Cardiac septum (tissue), 1 donor: ENCODE data around the gene NTRK2. TPM values are rescaled to one million over a fixed set of nuclear protein-coding genes. Genes with fewer than 3 reads are reported as not detected.
A peak's percentile ranks its signal among the peaks of the same experiment; 100 is the strongest.

Experiments used
- DNase-seq: peaks from one replicate; pipeline ENCODE4 v3.0.0-alpha.2; 2020; ENCODE audit warnings: low spot score
- intact Hi-C: fragments of 100-400 bp; cut with DNase I; formaldehyde crosslinking; loops from one replicate; pipeline ENCODE4 v1.14.0; 2022
- total RNA-seq: library from RNA; stranded (reverse); fragmentation: NEBNext Ultra II Directional; extraction: Animal tissue kit (Norgen Biotek cat#: 25700); gene quantifications from one replicate; pipeline ENCODE4 v1.2.1, GENCODE V29; 2021
- donor health status: DM: no; HTN: no; CAD: no.

NTRK2 gene
- total RNA-seq, 1 donor from 2014 or later: 3.7 TPM

DNA sequence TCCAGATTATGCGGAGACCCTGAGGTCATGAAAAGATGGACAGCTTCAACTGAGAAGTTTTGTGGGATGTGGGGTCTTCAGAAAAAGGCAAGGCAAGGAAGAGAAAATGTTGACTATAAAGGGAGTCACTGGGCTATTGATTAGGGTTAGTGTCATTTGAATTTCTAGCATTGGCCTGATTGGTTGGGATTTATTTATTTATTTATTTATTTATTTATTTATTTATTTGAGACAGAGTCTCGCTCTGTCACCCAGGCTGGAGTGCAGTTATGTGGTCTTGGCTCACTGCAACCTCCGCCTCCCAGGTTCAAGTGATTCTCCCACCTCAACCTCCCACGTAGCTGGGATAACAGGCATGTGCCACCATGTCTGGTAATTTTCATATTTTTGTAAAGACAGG lies 279.7 kb downstream of the NTRK2 start:
- no peak for DNase-seq
- intact Hi-C loops: no loop called here

DNA sequence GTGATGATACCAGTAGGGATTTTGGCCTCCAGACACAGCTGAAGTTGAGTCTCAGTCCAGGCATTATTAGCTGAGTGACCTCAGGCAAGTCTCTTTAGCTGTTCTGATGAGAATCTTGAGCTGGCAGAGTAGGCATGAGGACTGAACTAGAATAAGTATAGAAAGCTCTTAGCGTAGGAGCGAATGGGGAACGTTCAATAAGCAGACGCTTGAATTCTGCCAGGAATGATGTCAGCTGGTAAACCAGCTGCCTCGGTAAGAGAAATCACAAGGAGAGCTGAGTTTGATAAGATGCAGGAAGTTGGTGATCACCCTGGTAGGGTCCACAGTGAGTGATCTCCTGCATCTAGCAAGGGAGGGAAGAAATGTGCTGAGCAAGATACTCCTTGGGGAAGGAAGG lies 280.4 kb downstream of the NTRK2 start:
- intact Hi-C loops: loop anchor here (5.0 to 10.0 kb wide), 2 partner anchors 165 to 553 kb away; no protein-coding TSS in a partner anchor
- no peak for DNase-seq

DNA sequence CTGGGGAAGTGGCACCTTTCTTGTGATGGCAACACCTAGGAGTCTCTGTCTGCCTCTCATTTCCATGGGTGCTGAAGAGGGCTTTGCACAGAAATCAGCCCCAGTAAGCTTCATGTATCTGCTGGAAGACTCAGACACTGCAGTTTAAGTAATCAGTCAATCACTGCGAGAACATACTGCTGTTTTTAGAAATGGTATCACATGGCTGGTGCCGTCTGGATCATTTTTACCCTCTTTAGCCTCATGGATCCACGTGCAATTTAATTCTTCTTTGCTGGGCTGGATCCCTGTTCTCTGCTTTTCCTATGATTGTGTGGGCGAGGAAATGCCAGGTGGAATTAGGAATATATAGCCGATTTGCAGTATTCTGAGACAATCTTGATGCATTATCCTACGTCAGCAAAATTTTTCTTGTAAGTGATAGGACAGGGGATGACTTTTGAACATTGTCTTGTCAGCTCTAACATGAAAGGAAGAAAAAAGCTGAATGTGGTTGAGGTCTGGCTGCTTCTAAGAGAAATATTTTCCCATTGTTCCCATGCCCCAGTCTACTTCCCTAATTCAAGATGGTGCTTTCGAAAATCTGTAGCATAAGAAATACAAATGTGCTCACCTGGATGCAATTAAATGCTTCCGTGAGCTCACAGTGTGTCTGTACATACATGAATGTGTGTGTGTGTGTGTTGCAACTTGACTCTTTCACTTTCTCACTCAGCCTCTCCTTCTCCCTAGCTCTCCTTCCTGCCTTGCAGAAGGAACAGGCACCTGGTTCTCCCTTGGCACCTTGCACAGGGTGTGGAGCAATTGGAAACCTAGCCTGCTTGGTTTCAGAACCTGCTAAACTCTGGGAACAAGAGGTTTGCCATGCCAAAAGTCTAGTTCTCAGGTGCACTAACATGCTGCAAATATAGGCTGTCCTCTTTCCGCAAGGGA lies 281.6 kb downstream of the NTRK2 start:
- no peak for DNase-seq
- intact Hi-C loops: loop anchor here (5.0 to 10.0 kb wide), 2 partner anchors 166 to 554 kb away; no protein-coding TSS in a partner anchor

DNA sequence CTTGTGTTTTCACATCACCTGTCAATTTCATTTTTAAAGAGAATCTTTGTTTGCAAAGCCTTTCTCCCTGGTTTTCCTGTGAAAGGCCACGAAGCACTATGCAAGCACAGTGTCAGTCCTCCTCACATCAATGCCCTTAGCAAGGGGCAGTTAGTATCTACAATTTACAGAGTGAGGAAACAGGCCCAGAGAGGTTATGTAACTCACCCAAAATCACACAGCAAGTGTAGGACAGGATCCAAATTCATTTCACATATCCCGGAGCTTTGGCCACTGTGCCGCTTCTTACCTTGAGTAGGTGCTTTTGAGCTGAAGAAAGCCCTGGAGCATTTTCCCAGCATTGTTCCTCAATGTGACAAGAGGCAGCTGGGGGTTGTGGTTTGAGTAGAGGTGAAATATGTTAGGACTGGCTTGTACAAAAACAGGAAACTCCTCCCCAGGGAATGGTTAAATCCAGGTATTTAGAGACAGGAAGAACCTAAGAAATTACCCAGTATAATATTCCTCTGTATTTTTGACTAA lies 283.8 kb downstream of the NTRK2 start:
- intact Hi-C loops: loop anchor here (5.0 to 10.0 kb wide), 2 partner anchors 169 to 556 kb away; no protein-coding TSS in a partner anchor
- DNase-seq: no peak

DNA sequence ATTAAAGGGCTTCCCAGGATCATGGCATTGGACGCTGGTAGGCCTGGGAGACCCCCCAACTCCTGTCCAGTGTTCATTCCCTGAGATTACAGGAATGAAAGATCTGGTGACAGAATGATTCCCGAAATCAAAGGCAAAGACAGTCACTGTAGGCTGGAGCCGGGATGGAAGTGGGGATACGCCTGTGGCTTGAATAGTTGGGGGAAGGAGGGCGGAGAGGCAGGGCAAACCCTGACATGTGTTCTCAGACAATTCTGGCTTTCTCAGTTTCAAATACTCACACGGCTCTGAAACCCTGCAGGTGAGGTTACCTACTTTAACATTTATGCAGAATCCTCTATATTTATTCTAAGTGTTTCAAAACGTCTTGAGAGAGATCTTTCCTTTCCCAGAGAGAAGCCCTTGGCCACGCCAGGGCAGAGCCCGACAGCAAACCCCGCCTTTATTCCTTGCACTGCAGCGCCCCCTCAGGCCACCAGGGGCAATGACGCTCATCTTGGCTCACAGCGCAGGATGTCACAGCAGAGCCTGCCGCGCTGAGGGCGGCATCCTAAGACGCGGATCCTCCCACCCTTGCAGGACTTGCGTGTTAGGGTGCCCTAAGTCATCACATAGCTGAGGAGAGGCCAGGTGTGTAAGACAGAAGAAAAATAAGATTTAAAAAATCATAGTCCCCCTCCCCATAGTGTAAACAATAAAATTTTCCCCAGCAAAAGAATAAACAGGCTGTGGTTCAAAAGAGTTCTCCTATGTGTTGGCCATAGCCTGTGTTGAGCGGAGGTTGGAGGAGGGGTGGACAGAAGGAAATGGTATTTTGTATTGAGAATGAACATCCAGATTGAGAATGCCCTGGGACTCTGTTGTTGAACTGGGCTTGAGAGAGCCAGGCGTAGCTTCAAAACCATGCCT lies 284.5 kb downstream of the NTRK2 start:
- intact Hi-C loops: loop anchor here (2.0 to 10.0 kb wide), 3 partner anchors 169 to 557 kb away; no protein-coding TSS in a partner anchor
- DNase-seq: peak; percentile 86

DNA sequence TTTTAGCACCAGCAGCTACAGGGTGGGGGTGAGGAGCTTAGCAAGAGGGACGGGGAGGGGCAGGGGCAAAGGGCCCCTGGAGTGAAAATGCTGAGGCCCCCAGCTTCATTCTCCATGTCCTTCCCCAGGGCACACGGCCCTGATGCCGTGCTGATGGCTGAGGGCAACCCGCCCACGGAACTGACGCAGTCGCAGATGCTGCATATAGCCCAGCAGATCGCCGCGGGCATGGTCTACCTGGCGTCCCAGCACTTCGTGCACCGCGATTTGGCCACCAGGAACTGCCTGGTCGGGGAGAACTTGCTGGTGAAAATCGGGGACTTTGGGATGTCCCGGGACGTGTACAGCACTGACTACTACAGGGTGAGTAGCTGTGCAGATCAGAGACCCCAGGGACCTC lies 285.6 kb downstream of the NTRK2 start:
- intact Hi-C loops: loop anchor here (2.0 to 10.0 kb wide), 2 partner anchors 170 to 258 kb away; no protein-coding TSS in a partner anchor
- no peak for DNase-seq

DNA sequence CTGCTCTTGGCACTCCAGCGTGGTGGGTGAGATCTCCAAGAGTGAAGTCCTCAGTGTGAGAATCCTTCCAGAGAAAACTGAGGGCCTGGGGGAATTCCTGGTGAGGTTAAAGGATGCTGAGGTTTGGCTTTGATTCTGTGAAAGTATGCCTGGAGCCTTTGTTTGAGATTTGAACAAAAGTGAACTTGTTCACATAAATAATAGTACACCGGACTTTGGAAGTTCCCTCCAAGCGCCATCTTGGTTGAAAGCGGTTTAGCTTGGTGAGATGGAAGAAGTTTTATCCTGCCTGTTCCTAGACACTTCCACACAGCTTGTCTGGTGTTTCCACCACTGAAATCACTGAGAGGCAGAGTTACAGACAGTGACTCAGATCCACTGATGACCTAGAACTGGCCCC lies 286.4 kb downstream of the NTRK2 start:
- no peak for DNase-seq
- intact Hi-C loops: loop anchor here (2.0 to 10.0 kb wide), 2 partner anchors 171 to 259 kb away; no protein-coding TSS in a partner anchor

DNA sequence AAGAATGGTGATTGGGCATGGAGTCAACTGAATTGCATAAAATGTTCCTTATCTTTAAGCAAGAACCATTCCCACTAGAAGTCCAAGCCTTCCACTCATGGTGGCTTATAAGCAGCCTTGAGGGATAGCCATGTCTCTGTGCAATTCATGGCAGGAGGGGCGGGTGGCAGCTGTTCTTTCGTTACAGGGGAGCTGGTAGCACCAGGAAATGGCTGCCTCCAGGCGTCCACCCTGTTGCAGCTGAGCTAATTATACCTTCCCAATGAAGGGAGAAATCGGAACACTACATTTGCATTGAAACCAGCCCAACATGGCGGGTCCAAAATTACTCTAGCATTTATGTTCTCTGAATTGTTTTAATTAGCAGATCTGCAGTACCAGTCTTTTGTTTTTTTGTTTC lies 289.8 kb downstream of the NTRK2 start:
- DNase-seq: no peak
- intact Hi-C loops: loop anchor here (10.0 kb wide), 1 partner anchor 175 kb away; no protein-coding TSS in a partner anchor

DNA sequence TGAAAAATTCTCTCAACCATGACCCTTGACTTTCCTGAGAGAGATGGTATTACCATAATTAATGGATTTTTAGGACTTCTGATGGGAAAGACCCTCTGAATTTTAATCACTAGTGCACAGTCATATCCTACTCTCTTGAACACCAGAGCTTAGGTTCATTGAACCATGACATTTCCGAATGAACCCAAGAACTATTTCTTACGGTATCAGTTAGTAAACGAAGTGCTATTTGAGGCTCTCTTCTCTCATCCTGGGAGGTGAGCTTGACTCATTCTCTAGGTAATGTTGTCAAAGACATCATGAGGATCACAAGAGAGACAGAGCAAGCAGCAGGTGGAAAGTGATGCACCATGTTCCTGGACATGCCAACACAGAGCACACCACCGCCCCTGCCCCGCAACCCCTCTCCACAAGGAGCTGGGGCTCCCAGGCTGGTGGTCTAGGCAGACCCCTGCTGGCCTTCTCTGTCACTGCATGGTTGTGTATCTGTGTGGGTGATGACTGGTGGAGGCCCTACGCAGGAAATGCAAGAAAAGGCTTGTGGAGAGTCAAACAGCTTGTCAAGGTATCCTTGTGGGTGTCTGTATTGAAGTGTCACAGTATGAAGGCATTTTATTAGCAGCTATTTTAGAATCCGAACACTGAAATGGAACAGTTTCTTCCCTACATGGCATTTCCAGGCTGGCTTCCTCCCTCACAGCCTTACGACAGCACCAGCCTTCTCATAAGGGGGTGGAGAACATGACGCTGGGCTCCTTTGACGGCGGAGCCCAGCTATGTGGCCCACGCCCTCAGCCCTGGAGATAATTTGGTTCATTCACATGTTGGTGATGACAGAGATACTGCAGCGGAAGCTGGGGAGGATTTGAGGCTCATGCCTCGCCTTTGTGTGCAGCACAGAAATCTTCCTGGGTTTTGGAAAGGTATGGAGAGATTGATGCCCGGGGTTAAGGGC lies 297.6 kb downstream of the NTRK2 start:
- intact Hi-C loops: no loop called here
- no peak for DNase-seq

DNA sequence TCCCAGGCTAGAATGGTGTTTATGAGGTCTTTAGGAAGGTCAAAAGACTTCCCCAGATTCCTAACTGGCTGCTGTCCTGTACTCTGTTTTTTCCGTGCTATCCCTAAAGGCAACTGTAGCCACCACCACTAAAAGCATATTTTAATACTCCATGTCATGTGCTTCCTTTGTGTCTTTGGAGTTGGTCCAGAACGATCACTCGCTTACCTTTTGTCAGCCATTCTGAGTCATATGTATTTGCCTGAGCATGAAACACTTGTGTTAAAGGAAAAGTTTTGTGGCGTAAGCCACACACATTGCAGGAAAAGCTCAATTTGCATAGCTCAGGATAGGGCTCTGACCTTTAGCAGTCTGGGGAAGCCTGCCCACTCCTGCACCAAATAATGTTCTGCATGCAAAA lies 299.6 kb downstream of the NTRK2 start:
- DNase-seq: no peak
- intact Hi-C loops: no loop called here

DNA sequence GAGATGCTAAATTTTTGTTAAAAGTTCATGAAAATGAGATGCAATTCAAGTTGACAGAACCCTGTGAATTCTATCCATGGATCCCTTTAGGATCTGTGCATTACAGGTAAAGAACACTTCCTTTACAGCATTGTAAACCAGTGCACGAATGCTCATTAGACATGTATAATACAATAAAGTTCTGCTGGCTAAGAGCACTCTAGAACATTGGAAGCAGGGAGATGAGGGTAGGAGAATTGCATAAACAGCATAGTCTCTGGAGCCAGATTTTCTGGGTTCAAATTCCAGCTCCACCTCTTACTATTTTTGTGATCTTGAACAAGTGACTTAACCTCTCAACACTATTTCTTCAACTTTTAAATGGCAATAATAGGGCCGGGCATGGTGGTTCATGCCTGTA lies 300.2 kb downstream of the NTRK2 start:
- no peak for DNase-seq
- intact Hi-C loops: no loop called here

DNA sequence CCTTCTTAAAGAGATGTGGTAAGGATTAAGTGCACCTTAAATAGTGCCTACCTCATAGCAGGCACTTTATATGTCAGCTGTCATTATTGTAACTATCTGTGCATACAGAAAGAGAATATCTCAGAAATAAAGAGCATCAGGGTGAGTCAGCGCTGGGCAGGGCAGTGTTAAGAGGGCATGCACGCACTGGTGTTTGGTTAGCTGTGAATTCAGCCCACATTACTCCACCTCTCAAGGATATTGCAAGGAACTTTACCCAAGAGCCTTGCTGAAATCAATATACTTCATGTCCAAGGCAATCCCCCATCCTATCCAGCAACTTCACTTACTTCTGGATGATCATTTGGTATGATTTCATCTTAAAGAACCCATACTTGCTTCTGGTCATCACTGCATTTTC lies 300.9 kb downstream of the NTRK2 start:
- DNase-seq: no peak
- intact Hi-C loops: no loop called here

DNA sequence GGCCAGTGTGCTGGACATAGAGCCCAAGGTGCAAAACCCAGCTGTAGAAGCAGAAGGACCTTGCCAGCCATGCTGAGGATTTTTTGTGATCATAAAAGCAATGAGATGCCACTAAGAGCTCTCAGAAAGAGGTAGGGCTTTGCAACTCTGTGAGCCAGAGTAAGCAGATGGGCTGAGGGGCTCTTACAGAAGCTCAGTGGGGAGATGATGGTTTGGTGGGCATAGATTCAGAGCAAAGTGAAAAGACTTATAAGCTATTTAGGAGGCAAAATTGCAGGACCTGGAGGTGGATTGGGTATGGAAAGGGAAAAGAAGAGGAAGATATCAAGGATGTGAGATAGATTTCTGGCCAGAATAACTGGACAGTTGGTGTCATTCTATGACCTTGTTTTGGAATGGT lies 302.0 kb downstream of the NTRK2 start:
- intact Hi-C loops: no loop called here
- no peak for DNase-seq

DNA sequence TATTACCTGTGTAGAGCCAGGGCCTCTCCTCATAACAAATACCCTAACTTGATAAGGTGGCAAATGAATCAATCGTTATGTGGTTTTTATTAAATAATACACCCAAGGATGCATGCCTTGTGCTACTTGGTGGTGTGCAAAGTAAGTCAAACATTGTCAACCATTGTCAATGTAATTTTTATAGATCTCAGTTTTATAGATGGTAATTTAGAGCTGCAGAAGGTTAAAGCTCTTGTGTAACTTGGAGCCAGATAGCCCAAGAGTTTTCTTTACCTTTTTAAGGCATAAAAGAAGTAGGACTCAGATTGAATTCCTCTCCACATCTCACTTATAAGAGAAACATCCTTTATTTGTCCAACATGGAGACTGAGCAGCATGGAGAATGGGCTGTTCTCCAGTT lies 304.7 kb downstream of the NTRK2 start:
- intact Hi-C loops: no loop called here
- no peak for DNase-seq

DNA sequence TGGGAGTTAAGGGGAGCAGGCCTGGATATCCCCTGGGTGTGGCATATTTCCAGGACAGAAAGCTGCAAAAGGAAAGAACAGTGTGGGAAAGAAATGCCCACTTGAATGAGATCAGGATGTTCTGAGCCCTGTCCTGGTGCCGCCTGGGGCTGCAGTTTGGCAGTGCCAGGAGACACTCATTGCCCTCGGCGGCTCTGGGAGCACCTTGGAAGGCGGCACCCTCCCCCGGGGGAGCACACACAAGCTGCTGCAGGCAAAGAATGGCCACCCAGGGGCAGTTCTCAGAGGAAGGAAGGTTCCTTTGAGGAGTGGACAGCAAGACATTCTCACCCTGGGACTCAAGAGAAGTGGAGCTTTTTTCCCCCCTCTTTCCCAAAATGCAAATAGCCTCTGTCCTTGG lies 305.3 kb downstream of the NTRK2 start:
- intact Hi-C loops: no loop called here
- no peak for DNase-seq

DNA sequence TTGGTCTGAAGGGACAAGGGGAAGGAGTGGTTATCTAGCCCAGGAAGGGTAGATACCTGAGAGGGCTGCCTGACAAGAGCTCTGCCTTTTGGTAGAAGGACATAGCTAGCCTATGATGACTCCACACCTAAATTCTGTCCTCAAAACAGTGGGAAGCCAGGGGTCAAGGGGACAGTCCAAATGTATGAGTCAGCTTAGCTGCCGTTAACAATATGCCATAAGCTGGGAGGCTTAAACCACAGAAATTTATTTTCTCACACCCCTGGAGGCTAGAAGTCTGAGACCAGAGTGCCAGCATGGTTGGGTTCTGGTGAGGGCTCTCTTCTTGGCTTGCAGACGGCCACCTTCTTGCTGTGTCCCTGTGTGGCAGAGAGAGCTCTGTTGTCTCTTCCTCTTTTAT lies 306.4 kb downstream of the NTRK2 start:
- intact Hi-C loops: no loop called here
- no peak for DNase-seq

DNA sequence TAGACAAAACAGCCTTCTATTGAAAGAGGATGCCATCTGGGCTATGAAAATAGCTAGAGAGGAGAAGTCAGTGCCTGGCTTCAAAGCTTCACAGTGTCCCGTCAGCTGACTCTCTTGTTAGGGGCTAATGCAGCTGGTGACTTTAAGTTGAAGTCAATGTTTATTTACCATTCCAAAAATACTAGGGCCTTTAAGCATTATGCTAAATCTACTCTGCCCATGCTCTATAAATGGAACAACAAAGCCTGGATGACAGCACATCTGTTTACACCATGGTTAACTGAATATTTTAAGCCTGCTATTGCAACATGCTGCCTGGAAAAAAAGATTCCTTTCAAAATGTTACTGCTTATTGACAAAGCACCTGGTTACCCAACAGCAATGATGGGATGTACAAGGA lies 309.1 kb downstream of the NTRK2 start:
- no peak for DNase-seq
- intact Hi-C loops: no loop called here

DNA sequence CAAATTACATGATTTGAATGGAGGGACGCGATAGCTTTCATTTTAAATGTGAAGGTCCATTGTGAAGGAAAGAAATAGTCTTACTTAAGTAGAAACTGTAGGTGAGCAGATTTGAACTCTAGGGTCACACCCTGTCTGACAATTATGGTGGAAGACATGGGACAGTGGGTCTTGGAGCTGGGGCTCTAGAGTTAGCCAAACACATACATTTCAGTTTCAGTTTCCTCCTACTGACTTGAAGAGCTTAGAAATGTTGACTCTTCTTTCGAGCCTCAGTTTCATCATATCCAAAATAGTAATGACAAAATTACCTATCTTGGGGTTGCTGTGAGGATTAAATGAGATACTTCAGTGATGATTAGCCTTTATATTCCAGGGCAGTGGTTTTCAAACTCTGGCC lies 314.2 kb downstream of the NTRK2 start:
- DNase-seq: no peak
- intact Hi-C loops: no loop called here

DNA sequence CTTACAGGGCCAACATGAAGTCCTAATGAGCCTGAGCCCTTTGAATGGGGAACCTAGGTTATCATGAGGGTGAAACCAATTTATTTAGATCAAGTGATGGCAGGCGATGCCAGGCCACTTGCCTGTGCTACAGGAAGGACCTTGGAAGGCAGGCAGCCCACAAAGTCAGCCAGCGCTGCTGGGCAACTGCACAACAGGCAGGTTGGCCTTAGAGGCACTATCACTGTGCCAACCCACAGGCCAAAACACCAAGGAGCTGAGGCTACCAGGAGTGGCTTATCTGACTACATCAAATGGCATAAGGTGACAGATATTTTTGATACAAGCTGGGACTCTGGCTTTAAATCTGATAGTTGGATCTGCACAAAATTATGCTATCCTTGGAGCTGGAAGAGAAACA lies 319.1 kb downstream of the NTRK2 start:
- DNase-seq: no peak
- intact Hi-C loops: no loop called here
